Embryonic facial prominence (tissue), 1 donor: Measurements from ENCODE around the gene JMJD1C.
"Not testable (repeated sequence)": the region's sequence is repeated elsewhere in the genome, so short reads cannot be mapped to it uniquely, and the experiment has no call there.

ENCODE experiments used
- DNase-seq: peaks from one replicate; pipeline ENCODE4 v3.0.0-alpha.2; 2016; ENCODE audit errors: extremely low spot score

JMJD1C gene

GRCh38 chr10:63409465-63410027 lies 56.2 kb downstream of the JMJD1C start:
- no peak for DNase-seq

- no peak for DNase-seq
Observed at GRCh38 chr10:63407136-63407662, 58.6 kb downstream of the JMJD1C start.

DNA sequence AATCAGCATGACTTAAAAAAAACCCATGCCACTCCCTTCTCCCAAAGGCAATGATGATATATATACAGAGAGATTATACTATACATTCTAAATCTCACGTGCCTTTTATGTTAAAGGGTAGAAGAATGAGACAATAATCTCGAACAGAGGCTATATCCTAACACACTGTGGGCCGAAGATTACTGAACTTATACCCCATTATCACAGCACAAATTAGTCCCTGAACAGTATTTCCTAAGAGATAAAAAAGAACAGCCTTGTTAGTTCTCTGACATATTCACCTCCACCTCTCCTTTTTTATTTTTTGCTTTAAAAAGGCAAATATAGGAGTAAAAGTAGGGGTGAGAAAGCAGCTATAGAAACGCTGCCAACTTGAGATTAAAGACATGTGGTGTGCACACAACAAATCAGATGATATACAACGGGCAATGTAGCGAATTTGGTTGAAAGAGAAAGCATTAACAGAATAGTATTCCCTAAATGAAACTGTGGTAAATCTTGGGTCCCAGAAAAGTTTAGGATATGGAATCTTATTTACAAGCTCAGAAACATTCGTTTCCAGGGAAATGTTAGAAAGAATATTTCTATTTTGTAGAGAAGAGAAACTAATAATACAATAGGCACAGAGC lies 69.5 kb downstream of the JMJD1C start:
- DNase-seq = peak; percentile 8

DNA sequence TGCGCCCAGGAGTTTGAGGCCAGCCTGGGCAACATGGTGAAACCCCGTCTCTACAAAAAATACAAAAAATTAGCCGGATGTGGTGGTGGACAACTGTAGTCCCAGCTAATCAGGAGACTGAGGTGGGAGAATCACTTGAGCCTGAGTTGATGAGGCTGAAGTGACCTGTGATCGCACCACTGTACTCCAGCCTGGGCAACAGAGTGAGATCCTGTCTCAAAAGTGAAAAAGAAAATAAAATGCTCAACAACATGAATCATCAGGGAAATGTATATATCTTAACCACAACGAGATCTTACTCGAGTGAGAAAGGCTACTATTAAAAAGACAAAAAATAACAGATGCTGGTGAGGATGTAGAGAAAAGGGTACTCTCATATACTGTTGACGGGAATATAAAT lies 72.7 kb downstream of the JMJD1C start:
- no peak for DNase-seq

DNA sequence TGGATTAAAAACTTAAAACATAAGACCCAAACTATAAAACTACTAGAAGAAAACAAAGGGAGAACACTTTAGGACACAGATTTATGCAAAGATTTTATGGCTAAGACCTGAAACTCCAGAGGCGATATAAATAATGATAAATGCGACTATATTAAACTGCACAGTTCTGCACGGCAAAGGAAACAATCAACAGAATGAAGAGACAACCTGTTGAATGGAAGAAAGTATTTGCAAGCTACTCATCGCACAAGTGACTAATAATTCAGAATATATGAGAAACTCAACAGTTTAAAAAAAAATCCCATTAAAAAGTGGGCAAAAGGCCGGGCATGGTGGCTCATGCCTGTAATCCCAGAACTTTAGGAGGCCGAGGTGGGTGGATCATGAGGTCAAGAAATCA lies 73.6 kb downstream of the JMJD1C start:
- no peak for DNase-seq

- DNase-seq = no peak
Observed at GRCh38 chr10:63391812-63392211, 74.0 kb downstream of the JMJD1C start.

DNA sequence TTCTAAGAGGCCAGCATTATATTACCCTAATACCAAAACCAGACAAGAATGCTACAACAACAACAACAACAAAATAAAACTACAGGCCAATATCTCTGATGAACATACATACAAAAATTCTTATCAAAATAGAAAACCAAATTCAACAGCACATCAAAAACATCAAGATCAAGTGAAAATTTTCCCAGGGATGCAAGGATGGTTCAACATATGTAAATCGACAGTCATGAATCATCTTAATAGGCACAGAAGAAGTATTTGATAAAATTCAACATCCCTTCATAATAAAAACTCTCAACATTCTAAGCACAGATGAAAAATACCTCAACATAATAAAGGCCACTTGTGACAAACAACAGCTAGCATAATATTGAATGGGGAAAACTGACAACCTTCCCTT lies 75.3 kb downstream of the JMJD1C start:
- DNase-seq = no peak

DNA sequence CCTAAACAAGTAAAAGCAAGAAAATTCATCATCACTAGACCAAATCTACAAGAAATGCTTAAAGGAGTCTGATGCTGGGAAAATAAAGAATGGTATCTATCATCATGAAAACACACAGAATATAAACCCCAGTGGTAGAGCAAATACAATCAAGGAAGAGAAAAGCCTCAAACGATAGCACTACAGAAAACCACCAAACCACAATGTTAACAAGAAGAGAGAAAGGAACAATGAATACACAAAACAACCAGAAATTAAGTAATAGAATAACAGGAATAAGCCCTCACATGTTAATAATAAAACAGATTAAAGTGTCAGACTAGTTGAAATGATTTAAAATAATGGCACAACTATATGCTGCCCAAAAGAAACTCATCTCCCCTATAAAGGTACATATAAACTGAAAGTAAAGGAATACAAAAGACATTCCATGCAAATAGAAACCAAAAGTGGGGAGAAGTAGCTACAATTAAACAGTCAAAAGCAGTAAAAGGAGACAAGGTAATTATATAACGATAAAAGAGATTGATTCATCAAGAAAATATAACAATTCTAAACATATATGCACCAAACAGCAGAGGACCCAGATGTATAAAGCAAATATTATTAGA lies 77.3 kb downstream of the JMJD1C start:
- no peak for DNase-seq

DNA sequence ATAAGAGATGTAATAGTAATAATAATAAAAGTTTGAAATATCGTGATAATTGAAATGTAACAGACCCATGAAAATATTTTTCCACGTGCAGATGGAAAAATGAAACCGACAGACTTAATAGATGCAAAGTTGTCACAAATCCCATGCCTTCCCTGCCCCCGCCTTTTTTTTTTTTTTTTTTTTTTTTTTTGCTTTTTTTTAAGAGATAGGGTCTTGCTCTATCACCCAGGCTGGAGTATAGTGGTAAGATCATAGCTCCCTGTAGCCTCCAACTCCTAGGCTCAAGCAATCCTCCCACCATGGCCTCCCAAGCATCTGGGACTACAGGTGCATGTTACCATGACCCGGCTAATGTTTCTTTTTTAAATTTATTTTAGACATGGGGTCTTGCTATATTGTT lies 80.5 kb downstream of the JMJD1C start:
- no peak for DNase-seq

DNA sequence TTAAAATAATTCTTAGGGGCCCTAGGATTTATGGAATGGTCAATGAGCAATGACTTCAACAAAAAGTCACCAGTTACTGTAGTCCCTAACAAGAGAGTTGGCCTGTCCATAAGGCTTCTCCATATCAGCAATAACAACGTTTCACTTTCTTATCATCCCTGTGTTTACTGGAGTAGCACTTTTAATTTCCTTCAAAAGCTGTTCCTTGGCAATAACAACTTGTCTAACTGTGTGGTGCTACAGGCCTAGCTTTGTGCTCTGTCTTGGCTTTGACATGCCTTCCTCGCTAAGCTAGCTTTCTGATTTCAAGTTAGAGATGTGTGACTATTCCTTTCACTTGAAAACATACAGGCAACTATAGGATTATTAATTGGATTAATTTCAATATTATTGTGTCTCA lies 81.1 kb downstream of the JMJD1C start:
- no peak for DNase-seq

DNA sequence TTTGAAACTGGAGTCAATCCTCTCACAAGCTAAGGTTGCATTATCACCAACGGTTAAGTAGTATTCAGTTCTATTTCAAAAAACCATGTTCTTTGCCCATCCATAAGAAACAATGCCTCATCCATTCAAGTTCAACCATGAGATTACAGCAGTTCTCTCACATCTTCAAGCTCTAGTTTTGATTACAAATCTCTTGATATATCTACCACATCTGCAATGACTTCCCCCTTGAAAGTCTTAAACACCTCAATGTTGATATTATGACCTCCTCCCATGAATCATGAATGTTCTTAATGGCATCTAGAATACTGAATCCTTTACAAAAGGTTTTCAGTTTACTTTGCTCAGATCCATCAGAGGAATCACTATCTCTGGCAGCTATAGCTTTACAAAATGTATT lies 81.8 kb downstream of the JMJD1C start:
- DNase-seq = no peak

- DNase-seq = no peak
Observed at GRCh38 chr10:63383141-63383540, 82.6 kb downstream of the JMJD1C start.

DNA sequence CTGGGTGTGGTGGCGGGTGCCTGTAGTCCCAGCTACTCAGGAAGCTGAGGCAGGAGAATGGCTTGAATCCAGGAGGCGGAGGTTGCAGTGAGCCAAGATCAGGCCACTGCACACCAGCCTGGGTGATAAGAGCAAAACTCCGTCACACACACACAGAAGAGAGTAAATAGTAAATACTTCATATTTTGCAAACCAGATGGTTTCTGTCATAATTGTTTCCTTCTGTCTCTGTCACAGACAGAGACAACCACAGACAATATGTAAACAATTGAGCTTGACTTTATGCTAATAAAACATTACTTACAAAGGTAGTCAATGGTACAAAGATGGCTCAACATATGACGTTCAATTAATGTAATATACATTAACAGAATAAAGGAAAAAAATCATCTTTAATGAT lies 83.7 kb downstream of the JMJD1C start:
- peak; percentile 20 for DNase-seq

DNA sequence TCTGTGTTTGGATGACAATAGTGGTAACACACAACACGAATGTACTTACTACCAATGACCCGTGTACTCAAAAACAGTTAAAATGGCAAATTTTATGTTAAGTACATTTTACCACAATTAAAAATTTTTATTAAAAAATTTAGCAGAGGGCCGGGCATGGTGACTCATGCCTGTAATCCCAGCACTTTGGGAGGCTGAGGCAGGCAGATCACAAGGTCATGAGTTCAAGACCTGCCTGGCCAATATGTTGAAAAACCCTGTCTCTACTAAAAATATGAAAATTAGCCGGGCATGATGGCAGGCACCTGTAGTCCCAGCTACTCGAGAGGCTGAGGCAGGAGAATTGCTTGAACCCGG lies 88.5 kb downstream of the JMJD1C start:
- DNase-seq = not testable (repeated sequence)

DNA sequence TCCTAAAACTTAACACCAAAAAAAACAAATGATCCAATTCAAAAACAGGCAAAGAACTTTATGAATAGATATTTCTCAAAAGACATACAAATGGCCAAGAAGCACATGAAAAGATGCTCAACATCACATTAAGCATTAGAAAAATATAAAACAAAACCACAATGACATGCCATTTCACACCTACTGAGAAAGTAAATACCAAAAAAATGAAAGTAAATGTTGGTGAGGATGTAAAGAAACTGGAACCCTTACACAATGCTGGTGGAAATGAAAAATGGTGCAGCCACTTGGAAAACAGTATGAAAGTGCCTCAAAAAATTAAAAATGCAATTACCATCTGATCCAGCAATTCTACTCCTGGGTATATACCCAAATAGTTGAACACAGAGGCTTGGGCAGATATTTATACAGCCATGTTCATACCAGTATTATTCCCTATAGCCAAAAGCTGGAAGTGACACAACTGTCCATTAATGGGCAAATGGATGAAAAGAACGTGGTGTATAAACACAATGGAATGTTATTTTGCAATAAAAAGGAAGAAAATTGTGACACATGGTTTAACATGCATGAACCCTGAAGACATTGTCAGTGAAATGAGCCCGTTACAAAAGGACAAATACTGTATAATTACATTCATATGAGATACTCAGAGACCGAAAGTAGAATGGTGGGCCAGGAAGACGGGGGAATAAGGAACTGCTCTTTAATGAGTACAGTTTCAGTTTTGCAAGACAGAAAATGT lies 89.0 kb downstream of the JMJD1C start:
- no peak for DNase-seq

GRCh38 chr10:63375859-63376258 lies 89.9 kb downstream of the JMJD1C start:
- no peak for DNase-seq

- DNase-seq = no peak
Observed at GRCh38 chr10:63375458-63375857, 90.3 kb downstream of the JMJD1C start.

GRCh38 chr10:63374991-63375390 lies 90.8 kb downstream of the JMJD1C start:
- no peak for DNase-seq

DNA sequence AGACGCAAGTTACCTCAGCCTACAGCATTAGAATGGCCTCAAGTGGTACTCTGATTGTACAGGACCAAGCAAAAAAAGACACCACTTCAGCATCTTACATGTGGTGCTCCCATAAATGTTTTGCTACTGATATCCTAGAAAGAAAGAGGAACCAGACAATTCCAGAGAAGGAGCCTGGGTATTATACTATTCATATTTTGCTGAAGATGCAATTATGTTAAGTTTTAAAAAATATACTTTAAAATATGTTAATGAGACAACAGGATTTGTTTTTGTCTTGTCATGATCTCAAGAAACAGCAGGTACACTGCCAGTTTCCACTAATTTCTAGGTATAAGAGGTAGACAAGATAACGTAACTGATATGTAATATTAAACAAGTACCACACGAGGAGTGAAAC lies 92.6 kb downstream of the JMJD1C start:
- no peak for DNase-seq

GRCh38 chr10:63369711-63370110 lies 96.1 kb downstream of the JMJD1C start:
- DNase-seq = no peak

GRCh38 chr10:63368365-63368764 lies 97.4 kb downstream of the JMJD1C start:
- DNase-seq = no peak

- no peak for DNase-seq
Observed at GRCh38 chr10:63366933-63367332, 98.8 kb downstream of the JMJD1C start.
